Loucy (cell line): ENCODE measurements around the gene APC2.

ENCODE experiments used
- EZH2phosphoT487 ChIP-seq: fragments of 200-600 bp; IDR thresholded peaks from 2 replicates; pipeline ENCODE4 v1.6.1; 2018; ENCODE audit warnings: antibody characterized with exemption, mild to moderate bottlenecking, moderate library complexity, borderline replicate concordance
- TF ChIP-seq, protein P1 (sequence below): fragments of 200-600 bp; sonication (generic); conservative IDR thresholded peaks from 2 replicates; pipeline ENCODE4 v1.5.1; 2014; ENCODE audit warnings: mild to moderate bottlenecking, antibody characterized with exemption, low read length

DNA sequence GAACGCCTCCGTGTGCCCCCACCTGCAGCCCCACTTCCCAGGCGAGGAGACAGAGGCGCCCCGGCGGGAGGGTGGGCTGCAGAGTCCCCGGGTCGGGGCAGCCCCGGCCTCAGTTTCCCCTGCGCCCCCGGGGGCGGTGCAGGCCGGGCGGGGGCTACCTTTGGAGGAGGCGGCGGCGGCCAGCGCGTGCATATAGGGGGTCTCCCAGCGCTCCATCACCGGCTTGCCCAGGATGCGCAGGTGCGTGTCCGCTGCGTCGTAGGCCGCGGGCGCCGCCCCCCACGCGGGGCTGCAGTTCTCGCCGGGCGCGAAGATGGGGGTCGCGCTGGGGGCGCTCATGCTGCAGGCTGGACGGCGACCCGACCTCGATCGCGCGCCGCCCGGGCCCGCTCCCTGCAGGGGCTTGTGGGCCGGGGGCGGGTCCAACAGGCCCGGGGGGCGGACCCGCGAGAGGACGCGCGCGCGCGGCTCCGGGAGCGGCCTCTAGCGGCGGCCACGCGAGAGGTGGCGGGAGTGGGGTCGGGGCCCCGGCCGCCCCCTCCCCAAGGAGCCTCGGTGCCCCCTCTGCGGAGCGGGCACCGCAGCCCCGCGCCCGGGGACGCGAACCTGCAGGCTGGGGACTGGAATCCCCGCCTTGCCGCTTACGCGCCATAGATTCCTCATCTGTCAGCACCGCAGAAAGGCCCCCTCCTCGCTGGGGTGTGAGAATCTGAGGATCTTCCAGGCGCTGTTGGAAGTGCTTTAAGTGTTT lies 48.6 kb upstream of the APC2 start, which contains the start of gene GAMT:
- TF ChIP-seq, protein P1, sequence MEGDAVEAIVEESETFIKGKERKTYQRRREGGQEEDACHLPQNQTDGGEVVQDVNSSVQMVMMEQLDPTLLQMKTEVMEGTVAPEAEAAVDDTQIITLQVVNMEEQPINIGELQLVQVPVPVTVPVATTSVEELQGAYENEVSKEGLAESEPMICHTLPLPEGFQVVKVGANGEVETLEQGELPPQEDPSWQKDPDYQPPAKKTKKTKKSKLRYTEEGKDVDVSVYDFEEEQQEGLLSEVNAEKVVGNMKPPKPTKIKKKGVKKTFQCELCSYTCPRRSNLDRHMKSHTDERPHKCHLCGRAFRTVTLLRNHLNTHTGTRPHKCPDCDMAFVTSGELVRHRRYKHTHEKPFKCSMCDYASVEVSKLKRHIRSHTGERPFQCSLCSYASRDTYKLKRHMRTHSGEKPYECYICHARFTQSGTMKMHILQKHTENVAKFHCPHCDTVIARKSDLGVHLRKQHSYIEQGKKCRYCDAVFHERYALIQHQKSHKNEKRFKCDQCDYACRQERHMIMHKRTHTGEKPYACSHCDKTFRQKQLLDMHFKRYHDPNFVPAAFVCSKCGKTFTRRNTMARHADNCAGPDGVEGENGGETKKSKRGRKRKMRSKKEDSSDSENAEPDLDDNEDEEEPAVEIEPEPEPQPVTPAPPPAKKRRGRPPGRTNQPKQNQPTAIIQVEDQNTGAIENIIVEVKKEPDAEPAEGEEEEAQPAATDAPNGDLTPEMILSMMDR: peak; percentile 53
- TF ChIP-seq EZH2phosphoT487: no peak
